B cell (primary cell): ENCODE results near the gene EMC10.

Source experiments
- EZH2 ChIP-seq: IDR thresholded peaks from 2 replicates; pipeline ENCODE4 v1.6.1; 2012; ENCODE audit warnings: borderline replicate concordance, low read depth, mild to moderate bottlenecking, moderate library complexity, low read length; ENCODE audit not compliant: insufficient read depth, poor library complexity, severe bottlenecking
- TF ChIP-seq, protein P1 (sequence below): fragments of 200-600 bp; IDR thresholded peaks from one replicate; pipeline ENCODE4 v1.8.0; 2022; ENCODE audit warnings: antibody characterized with exemption, mild to moderate bottlenecking

- TF ChIP-seq, protein P1, sequence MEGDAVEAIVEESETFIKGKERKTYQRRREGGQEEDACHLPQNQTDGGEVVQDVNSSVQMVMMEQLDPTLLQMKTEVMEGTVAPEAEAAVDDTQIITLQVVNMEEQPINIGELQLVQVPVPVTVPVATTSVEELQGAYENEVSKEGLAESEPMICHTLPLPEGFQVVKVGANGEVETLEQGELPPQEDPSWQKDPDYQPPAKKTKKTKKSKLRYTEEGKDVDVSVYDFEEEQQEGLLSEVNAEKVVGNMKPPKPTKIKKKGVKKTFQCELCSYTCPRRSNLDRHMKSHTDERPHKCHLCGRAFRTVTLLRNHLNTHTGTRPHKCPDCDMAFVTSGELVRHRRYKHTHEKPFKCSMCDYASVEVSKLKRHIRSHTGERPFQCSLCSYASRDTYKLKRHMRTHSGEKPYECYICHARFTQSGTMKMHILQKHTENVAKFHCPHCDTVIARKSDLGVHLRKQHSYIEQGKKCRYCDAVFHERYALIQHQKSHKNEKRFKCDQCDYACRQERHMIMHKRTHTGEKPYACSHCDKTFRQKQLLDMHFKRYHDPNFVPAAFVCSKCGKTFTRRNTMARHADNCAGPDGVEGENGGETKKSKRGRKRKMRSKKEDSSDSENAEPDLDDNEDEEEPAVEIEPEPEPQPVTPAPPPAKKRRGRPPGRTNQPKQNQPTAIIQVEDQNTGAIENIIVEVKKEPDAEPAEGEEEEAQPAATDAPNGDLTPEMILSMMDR = no peak
- TF ChIP-seq EZH2 = no peak
Observed at GRCh38 chr19:50467566-50467965, 8.7 kb upstream of the EMC10 start.
